ENCODE results near the gene FEZ2.

The FEZ2 gene

DNA sequence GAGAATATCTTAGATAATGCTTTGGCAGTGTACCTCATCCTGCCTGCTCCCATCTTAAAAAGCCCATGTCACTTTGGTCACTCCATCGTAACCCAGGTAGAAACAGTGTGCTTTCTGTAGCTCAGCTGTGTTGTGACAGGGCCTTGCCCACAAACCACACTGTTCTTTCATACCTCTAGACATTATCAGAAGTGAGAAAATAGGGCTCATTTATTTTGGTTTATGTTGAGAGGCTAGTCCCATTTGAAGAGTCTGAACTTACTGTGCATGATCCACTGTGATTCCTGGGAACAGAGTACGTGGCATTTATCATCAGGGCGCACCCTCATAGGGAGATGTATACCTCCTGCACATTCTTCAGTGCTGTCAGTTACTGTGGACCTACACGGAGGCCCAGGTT lies 69.7 kb downstream of the FEZ2 start:
- DNase-seq, result no peak

DNA sequence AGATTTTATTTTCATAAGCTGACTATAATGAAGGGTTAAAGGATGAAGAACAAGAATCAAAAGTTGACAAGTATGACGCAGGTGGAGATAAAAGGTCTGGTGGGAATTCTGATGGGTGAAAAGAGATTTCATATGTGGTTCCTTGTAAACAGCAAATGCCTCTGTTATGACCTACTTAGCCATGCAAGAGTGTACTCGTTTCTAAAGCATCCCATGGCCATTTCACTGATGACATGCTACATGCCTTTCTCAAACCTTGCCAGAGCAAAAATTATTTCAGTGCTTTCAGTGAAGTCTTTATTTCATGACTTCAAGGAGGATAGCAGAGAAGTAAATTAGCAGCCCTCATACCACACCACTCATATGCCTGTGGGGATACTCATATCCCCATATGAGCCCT lies 71.7 kb downstream of the FEZ2 start:
- DNase-seq, result no peak

DNA sequence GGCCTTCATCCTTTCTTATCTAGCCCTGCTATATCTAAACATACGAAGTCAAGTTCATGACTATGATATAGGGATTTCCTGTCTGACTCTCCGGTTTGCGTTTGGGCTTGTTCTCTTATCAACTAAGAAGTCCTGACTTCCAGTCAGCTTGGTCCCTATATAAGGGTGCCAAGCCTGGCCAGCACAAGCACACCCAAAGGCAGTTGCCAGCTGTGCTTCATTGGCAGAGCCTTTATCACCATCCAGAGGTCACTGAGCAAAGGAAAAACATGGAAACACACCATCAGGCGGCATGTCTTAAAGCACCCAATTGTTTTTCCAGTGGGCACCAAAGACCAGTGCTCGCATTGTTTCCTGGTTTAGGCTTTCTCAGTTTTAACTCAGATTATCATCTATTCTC lies 72.7 kb downstream of the FEZ2 start:
- no peak for DNase-seq

- DNase-seq, result no peak
These were observed 74.8 kb downstream of the FEZ2 start for GRCh38 chr2:36523153-36523552.

- DNase-seq, result no peak
These were observed 77.5 kb downstream of the FEZ2 start for GRCh38 chr2:36520431-36520830.

- DNase-seq, result no peak
These were observed 81.7 kb downstream of the FEZ2 start for GRCh38 chr2:36516136-36516870.

DNA sequence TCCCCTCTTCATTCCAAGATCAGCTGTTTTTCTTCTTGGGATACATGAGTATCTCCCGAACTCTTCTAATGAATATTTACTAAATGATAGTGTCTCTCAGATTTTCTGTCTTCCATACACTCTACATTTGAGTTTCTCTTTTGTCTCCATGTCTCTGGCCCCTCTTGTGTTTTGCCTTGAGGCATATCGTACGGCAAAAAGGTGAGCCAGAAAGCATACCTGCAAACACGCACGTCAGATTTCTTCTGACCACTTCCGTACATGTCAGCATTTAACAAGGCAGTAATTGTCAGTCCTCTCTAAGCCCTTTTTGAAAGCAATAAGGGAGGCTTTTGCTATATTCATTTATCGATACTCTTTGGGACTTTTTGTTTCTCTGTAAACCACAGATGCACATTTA lies 82.4 kb downstream of the FEZ2 start:
- DNase-seq, result no peak

DNA sequence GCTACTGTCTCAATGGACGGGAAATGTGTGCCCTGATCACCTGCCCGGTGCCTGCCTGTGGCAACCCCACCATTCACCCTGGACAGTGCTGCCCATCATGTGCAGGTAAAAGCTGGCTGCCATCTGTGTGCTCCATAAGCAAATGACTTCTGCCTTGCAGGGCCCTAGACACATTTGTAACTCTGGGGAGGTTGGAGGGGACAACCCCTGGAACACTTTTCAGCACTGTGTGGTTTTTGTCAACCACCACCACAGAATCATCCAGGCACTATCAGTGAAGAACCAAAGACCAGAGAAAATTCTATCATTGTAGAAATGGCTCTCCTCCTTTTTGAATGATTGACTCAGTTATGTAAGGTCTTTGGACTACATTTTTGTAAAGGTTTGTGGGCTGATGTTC lies 84.3 kb downstream of the FEZ2 start:
- DNase-seq, result no peak

DNA sequence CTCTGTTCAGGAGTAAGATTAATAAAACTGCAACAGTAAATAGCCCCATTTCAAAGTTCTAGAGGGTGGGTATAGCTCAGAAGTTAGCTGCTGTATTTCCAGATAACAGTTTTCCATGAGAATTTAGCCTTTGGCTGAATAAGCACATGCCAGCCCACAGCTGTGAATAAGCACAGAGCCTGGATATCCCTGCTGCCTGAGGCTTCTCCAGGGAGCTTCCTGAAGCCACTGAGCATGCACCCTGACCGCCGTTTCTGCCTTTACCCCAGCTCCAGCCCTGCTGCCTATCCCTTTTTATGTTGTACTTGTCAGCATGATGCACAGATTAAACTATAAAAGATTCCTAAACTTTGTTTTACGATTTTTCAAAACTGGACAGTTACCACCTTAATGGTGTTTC lies 85.3 kb downstream of the FEZ2 start:
- no peak for DNase-seq

GRCh38 chr2:36511858-36512603 lies 85.9 kb downstream of the FEZ2 start:
- no peak for DNase-seq

- no peak for DNase-seq
These were observed 88.9 kb downstream of the FEZ2 start for GRCh38 chr2:36509075-36509474.

DNA sequence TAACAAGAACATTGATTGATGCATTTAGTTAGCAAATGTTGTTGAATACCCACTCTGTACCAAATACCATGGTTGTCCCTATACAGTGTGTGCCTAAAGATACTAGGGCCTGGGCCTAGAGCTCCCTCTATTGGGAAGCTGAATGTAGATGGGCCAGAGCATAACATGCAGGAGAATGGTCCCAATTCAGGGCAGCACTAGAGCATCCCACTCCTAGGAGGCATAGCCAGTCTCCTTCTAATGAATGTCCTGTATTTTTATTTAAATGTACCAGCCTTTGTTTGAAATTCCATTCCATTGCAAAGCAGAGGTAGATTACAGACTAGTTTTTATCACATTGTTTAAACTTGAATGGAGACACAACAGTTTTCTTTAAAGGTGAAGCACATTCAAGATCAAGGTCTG lies 90.6 kb downstream of the FEZ2 start:
- no peak for DNase-seq

Measured in NCI-H526 treated with DMSO at 0.1 percent for 48 hours (cell line).